Cardiac muscle cell (in vitro differentiated cells and primary cell): ENCODE measurements around the gene MC3R. TPM values are rescaled to one million over a fixed set of nuclear protein-coding genes. Genes with fewer than 3 reads are reported as not detected.
"Not testable (repeated sequence)": the region's sequence is repeated elsewhere in the genome, so short reads cannot be mapped to it uniquely, and the experiment has no call there.

Experiments used
- DNase-seq, 2 donors: peaks; one replicate each; pipeline versions ENCODE4 v3.0.0 to v3.0.0-alpha.2; 2010 to 2017; ENCODE audit warnings: low read depth in 1 of 2, low spot score in 1 of 2
- H3K27ac ChIP-seq: fragments of 200-600 bp; sonication (generic); 2 replicates; pipeline ENCODE4 v1.5.1; 2016
- H3K27me3 ChIP-seq: fragments of 200-600 bp; sonication (generic); 2 replicates; pipeline ENCODE4 v1.6.0; 2016; ENCODE audit warnings: control low read depth
- H3K36me3 ChIP-seq: fragments of 200-600 bp; sonication (generic); 2 replicates; pipeline ENCODE4 v1.5.1; 2016; ENCODE audit warnings: control low read depth
- H3K4me1 ChIP-seq: fragments of 200-600 bp; sonication (generic); 2 replicates; pipeline ENCODE4 v1.8.1; 2017; ENCODE audit warnings: low read depth, mild to moderate bottlenecking, mixed run types
- H3K4me3 ChIP-seq: fragments of 200-600 bp; sonication (generic); 2 replicates; pipeline ENCODE4 v1.5.1; 2016; ENCODE audit warnings: mild to moderate bottlenecking
- H3K9me3 ChIP-seq: fragments of 200-600 bp; sonication (generic); 2 replicates; pipeline ENCODE4 v1.5.1; 2017; ENCODE audit warnings: low read depth, mild to moderate bottlenecking, control low read depth
- polyA plus RNA-seq: library from polyadenylated mRNA; unstranded; fragments of >200 nt; fragmentation: Nextera tagmentation; extraction: Ambion mirVana; gene quantifications from 2 replicates; pipeline ENCODE4 v1.2.1, GENCODE V29; 2016
- total RNA-seq: library from RNA; depleted of rRNA; stranded (reverse); fragments of >200 nt; gene quantifications from 2 replicates; pipeline ENCODE4 v1.2.3, GENCODE V29; 2016
- TF ChIP-seq, protein P1 (sequence below): IDR thresholded peaks from 2 replicates; pipeline ENCODE4 v1.5.1; 2012; ENCODE audit warnings: low read depth, mild to moderate bottlenecking, low read length

Gene MC3R
- total and polyA plus RNA-seq, 2 experiments from 2014 or later = not detected

DNA sequence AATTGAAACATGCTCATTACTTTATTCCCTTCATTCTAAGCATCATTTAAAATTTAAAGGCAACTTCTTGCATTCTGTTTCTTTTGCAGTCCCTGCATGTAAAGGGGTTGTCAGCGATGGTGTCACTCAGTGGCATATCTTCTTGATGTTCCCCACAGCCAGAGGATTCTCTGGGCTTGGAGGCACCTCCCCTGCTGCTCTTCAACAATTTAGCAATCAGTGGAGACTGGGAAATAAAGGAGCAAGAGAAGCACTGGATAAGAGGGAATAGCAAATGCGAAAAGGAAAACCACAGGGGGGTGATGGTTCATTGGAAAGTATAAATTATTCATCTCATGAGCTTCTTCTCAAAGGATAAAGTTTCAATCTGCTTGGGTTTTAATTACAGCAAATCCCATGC lies 30.7 kb upstream of the MC3R start:
- H3K36me3 ChIP-seq = no peaks in the 10 kb centered on the region
- no peak overlapping the region for H3K4me3 ChIP-seq
- H3K27me3 ChIP-seq = no peaks in the 10 kb centered on the region
- H3K4me1 ChIP-seq = no peaks in the 10 kb centered on the region
- no peak for DNase-seq
- H3K9me3 ChIP-seq = no peaks in the 10 kb centered on the region
- H3K27ac ChIP-seq = no peak overlapping the region
- TF ChIP-seq, protein P1, sequence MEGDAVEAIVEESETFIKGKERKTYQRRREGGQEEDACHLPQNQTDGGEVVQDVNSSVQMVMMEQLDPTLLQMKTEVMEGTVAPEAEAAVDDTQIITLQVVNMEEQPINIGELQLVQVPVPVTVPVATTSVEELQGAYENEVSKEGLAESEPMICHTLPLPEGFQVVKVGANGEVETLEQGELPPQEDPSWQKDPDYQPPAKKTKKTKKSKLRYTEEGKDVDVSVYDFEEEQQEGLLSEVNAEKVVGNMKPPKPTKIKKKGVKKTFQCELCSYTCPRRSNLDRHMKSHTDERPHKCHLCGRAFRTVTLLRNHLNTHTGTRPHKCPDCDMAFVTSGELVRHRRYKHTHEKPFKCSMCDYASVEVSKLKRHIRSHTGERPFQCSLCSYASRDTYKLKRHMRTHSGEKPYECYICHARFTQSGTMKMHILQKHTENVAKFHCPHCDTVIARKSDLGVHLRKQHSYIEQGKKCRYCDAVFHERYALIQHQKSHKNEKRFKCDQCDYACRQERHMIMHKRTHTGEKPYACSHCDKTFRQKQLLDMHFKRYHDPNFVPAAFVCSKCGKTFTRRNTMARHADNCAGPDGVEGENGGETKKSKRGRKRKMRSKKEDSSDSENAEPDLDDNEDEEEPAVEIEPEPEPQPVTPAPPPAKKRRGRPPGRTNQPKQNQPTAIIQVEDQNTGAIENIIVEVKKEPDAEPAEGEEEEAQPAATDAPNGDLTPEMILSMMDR = no peak

- H3K9me3 ChIP-seq, DNase-seq, H3K27ac ChIP-seq, H3K4me1 ChIP-seq, H3K27me3 ChIP-seq, H3K4me3 ChIP-seq, H3K36me3 ChIP-seq: not testable (repeated sequence)
These were observed 27.3 kb upstream of the MC3R start for GRCh38 chr20:56221186-56221585.

DNA sequence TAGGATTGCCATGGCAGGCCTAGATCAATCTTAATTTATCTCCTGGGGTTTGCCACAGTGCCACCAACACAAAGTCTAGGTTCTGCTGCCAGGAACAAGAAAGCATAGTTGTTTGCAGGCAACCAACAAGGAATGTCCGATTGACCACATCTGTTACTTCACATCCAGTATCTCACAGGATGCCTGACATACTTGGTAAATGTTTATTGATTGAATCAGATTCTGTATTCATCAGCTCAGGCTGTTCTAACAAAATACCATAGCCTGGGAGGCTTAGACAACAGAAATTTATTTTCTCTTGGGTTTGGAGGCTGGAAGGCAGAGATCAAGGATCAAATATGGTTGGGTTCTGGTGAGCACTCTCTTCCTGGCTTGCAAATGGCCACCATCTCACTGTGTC lies 26.3 kb upstream of the MC3R start:
- Histone ChIP-seq H3K4me1 (no peaks in the 10 kb centered on the region), H3K9me3 (no peaks in the 10 kb centered on the region), H3K27ac (no peak overlapping the region), H3K36me3 (no peaks in the 10 kb centered on the region), H3K4me3 (no peak overlapping the region), H3K27me3 (no peaks in the 10 kb centered on the region)
- DNase-seq = no peak
- TF ChIP-seq, protein P1 = no peak

DNA sequence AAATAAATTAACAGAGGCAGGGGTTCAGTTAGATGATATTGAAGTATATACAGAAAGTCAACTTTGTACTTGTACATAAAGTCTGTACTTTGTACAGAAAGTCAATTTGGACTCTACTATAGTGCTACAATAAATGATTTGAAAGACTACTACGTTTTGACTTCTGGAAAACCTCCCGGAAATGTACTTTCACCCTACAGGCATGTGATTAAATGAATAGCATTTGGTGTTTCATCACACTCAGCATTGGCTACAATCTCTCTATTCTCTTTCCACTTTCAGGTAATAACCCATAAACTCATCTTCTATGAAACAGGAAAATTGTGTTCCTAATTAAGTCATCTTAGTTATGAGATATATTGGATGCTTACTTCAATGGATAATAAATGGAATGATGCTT lies 25.6 kb upstream of the MC3R start:
- Histone ChIP-seq H3K4me1 (no peaks in the 10 kb centered on the region), H3K27me3 (no peaks in the 10 kb centered on the region), H3K9me3 (no peaks in the 10 kb centered on the region), H3K27ac (no peak overlapping the region), H3K4me3 (no peak overlapping the region), H3K36me3 (no peaks in the 10 kb centered on the region)
- DNase-seq = no peak
- TF ChIP-seq, protein P1 = no peak

GRCh38 chr20:56223352-56223751 lies 25.2 kb upstream of the MC3R start:
- Histone ChIP-seq H3K4me1 (no peaks in the 10 kb centered on the region), H3K36me3 (no peaks in the 10 kb centered on the region), H3K27ac (no peak overlapping the region), H3K9me3 (no peaks in the 10 kb centered on the region), H3K27me3 (no peaks in the 10 kb centered on the region), H3K4me3 (no peak overlapping the region)
- DNase-seq = no peak
- TF ChIP-seq, protein P1 = no peak

GRCh38 chr20:56228021-56228420 lies 20.5 kb upstream of the MC3R start:
- Histone ChIP-seq H3K27ac (no peak overlapping the region), H3K36me3 (no peaks in the 10 kb centered on the region), H3K9me3 (no peaks in the 10 kb centered on the region), H3K4me1 (no peaks in the 10 kb centered on the region), H3K4me3 (no peak overlapping the region), H3K27me3 (no peaks in the 10 kb centered on the region)
- TF ChIP-seq, protein P1 = no peak
- no peak for DNase-seq
